IPS DF 19.7 (cell line): Measurements from ENCODE around the gene SDF4.
"Not testable (repeated sequence)": the region's sequence is repeated elsewhere in the genome, so short reads cannot be mapped to it uniquely, and the experiment has no call there.

ENCODE experiments used
- DNase-seq: peaks from one replicate; pipeline ENCODE4 v3.0.0-alpha.2; 2013; ENCODE audit warnings: low read depth, low spot score

Gene SDF4

DNA sequence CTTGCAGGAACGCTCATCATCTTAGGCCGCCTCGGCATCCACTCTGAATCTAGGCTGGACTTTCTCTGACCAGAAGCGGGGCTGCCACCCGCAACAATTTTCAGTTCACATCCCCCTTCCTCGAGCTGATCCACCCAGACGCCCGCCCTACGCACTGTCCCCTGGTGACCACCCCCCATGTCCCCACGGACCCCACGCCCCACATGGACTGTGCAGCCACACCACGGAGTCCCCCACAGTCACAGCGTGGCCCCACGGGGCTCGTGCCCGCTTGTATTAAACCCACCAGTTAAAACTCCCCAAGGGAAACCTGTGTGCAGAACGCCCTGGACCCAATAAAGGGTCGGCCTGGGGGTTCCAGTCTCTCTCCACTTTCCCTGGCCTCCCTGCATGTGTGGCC, 27.7 kb upstream of the SDF4 start:
- no peak for DNase-seq

DNA sequence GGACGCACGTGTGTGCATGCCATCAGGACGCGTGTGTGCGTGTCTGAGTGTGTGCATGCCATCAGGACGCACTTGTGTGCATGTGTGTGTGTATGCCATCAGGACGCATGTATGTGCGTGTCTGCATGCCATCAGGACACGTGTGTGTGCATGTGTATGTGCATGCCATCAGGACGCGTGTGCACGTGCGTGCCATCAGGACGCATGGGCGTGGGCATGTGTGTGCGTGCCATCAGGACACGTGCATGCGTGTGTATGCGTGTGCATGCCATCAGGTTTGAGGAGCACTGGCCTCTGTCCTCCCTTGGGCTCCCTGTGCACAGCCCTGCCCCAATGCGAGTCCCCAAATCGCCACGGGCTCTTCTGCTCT, 27.3 kb upstream of the SDF4 start:
- no peak for DNase-seq

DNA sequence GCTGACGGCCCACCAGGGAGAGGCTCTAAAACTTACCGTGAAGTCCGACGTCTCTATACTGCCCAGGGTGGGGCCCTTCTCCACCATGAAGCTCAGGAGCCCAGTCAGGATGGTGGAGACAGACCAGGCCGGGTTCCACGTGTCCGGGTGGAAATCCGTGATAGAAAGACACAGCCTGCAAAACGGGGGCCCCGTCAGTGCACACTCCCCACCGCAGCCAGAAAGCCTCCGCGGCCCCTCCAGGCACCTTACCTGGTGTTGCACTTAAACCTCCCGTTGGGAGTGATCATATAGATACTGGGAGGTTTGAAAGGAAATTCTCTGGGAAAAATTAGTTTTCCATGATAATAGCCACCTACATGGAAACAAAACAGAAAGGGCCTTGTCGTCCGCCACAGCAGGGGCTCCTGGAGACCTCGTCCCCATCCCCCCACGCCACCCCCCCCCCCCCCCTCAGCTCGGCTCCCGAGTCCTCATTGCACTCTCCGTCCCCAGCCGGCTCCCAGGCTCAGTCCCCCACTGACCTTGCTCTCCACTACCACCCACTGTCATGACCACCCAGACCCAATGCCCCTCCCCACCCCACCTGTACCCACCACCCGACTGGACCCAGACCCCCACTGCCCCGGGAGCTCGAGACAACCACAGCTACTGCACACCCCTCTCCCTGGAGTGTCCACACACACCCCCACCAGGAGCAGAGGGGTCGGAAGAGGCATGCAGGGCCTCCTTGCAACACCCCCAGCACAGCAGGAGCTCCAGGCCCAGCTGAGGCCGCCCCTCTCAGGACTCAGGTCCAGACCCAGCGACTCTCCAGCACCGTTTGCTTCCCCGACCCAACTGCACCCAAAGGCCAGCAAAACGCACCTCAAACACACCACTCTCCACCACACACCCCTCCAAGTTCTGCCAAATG, 25.4 kb upstream of the SDF4 start:
- no peak for DNase-seq

DNA sequence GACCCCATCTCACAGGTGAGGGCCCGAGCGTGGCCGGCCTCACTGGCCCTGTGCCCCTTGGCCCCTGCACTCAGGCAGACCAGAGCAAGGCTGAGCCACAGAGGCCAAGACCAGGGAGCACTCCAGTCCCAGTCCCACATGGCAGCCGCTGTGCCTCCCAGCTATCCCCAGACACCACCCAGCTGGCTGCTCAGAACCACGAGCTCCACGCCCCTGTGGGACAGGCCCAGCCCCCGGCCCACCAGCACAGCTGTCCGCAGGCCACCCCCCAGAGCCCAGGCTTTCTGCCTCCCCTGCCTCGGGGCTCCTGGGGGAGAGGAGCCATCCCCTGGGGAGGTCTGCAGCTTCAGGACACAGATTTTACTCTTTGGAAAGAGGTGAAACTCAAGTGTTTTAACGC, 23.8 kb upstream of the SDF4 start:
- no peak for DNase-seq

DNA sequence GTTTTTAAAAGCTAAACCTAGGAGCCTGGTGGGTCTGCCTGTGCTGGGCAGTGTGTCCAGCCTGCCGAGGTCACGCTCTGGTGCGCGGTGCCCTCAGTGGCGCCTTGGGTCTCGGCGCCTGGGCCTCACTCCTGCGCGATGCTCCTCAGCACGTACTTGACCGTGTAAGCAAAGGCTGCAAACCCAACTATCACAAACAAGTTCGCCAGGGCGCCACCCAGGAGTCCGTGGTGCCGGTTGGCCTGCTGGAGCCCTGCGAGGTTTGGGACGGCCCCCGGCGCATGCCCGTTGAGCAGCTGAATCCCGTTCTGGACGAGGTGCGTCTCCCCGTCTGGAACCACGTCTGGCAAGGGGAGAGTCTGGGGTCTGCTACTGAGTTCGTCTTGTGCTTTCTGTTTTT, 23.3 kb upstream of the SDF4 start:
- no peak for DNase-seq

DNA sequence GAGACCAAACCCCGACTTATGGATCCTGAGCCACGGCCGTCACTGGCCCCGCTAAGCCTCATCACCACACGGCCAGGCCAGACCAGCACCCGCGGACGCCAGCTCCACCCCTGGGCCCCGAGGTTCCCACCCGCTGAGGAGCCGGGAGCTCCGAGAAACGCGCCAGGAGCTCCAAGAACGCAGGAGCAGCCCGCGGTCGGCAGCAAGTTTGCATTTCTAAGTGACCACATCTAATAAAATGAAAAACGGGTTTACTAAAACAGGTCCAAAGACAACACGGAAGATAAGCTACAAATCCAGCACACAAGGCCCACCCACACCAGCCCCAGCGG, 22.8 kb upstream of the SDF4 start:
- no peak for DNase-seq

DNA sequence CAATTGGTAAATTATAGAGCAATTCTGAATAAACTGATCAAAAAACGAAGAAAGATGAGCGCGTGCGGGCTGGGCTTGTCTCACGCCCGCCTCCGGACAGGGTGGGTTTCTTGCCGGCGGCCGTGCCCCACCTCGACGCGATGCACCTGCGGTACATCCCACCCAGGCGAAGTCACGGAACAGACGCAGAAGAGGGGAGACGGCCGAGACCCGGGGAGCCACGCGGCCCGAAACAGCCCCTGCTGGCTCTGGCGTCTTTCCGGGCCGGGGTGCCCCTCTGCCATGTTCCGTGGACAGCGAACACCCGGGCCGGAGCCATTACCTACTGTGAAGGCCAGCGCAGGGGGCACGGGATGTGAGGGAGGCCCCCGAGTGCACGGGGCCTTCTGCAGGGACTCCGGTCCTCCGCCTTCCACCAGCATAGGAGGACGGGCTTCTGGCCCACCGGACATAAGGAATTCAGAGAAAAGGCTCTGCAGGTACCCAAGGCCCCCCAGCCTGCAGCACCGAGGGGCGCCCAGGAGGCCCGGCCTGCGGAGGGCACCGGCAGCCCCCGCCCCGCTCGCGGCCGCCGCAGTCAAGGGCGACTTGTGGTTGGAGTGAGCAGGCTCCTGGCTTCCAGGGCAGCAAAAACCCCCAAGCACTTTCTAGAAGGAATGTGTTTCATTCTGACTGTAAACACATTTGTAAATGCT, 22.3 kb upstream of the SDF4 start:
- DNase-seq = no peak

DNA sequence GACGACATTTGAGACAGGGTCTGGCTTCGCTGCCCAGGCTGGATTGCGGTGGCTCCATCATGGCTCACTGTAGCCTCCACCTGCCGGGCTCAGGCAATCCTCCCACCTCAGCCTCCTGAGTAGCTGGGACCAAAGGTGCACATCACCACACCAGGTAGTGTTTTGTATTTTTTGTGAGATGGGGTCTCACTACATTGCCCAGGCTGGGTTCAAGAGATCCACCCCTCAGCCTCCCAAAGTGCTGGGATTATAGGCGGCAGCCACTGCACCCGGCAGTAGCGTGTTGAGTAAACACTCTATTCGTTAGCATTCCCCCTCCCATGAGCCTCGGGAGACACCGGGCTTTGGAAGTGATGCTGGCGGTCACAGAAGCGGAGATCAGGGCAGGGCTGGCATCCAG, 21.5 kb upstream of the SDF4 start:
- no peak for DNase-seq

DNA sequence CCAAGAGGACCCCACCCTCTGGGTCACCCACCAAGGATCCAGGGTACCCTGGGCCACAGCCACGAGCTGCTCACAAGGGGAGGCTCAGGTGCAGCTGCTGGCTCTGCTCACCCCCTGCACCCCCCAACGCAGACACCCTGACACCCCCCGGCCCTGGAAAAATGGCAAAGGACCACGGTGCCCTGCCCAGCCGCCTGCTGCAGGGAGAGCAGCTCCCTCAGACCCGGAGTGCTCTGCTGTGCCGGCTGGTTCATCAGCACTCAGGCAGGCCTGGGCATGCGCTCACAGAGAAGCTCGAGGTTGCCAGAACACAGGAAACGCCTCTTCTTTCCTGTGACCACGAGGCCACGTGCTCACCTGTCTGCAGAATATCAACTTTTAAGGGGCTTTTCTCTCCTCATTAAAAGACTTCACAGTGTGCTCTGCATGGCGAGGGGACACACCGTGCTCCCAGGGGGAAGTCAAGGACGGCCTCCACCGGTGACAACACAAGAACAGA, 19.0 kb upstream of the SDF4 start:
- no peak for DNase-seq

DNA sequence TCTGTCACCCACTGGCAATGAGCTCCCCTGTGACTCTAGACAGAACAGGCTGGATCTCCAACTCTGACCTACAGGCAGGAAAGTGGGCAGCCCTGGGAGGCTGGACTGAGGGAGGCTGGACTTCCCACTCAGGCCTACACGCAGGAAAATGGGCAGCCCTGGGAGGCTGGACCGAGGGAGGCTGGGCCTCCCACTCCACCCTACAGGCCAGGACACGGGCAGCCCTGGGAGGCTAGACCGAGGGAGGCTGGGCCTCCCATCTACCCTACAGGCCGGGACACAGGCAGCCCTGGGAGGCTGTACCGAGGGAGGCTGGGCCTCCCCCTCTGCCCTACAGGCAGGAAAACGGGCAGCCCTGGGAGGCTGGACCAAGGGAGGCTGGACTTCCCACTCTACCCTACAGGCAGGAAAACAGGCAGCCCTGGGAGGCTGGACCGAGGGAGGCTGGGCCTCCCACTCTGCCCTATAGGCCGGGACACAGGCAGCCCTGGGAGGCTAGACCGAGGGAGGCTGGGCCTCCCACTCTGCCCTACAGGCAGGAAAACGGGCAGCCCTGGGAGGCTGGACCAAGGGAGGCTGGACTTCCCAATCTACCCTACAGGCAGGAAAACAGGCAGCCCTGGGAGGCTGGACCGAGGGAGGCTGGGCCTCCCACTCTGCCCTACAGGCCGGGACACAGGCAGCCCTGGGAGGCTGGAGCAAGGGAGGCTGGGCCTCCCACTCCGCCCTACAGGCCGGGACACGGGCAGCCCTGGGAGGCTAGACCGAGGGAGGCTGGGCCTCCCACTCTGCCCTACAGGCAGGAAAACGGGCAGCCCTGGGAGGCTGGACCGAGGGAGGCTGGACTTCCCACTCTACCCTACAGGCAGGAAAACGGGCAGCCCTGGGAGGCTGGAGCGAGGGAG, 16.5 kb upstream of the SDF4 start:
- DNase-seq = not testable (repeated sequence)

DNA sequence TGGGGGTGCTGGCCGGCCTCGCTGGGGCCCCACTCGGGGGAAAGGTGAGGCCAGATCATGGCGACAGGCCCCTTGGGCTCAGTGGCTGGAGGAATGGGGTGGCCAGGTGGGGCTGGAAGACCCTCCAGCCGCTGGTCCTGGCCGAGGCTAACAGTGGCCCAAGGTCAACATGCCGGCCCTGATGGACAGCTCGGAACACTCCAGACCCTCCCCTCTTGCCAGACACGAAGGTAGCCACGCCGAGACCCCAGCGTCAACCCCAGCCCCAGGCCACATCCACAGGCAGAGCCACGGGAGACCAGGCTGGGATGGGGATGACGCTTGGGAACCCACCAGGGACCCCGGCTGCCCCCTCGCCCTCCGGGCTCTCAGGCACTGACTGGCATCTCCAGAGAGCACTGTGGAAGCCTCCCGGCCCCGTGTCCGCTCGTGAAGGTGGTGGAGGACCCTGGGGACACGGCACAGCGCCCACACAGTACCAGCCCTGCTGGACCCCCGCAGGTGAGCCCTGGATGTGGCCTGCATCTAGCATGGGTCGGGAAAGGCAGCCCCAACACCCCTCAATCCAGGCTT, 15.6 kb upstream of the SDF4 start:
- no peak for DNase-seq

DNA sequence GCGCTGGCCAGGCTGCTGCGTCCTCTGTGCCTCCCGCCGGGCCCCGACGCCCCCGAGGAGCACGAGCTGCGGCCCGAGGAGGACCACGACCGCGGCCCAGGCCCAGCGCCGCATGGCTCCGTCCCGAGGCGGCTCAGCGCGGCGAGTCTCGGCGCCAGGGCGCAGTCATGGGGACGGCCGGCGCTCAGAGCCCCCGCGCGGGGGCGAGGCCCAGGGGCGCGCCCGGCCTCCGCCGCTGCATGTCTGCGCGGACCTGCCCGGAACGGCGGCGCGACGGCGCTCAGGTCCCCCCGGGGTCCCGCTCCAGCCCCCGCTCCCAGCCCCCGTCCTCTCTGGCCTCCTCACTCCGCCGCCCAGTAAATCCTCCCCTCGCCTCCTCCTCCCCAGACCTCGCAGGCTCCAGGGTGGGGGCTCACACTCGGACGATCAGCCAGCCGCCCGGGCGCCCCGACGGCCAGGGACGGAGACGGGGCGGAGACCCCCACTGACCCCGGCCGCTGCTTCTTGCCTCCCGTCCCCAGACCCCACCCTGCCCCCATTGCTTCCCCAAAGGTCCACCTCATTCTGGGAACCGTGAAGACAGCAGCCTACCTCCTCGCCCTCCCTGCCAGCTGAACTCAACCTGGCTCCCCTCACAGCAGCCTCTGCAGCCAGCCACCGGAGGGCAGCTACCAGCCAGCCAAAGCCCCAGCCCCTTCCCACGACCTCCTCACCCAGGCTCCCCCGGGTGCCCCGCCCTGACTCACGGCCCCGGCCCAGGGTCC, 15.0 kb upstream of the SDF4 start, which contains the start of gene C1QTNF12:
C1QTNF12 (minus strand) TSS at position 146 of the 764 bp plus-strand sequence; CDS start at position 114, 32 bp downstream.
- no peak for DNase-seq

DNA sequence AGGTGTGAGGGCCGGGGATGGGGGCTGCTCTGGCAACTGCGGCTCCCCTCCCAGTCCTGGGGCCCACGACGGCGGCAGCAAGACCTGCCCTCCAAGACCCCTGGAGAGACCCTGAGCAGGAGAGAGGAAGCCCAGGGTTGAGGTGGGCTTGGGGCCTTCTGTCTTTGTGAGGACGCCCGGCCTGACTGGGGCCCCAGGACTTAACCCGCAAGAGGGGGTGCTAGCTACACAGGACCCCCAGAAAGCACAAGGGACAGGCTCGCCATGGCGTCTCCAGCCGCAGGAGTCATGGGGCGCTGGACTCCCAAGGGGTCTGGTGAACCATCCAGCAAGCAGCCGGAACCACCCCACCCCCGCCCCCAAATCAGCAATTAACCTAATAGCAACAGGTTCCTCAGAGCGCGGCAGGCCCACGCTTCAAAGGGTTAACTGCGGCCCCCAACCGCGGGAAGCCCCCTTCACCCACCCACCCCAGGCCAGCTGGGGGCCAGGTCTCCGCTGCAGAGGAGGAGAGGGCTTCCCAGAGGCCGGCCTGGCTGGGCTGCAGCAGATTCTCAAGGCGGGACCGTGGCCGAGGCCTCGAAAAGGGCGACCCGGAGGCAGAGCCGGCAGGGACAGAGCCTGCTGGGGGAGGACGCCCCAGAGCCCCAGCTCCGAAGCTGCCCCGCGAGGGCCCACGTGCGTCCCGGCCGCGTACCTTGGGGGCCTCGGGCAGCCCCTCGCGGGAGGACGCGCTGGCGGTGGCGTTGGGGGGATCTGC, 14.2 kb upstream of the SDF4 start:
- DNase-seq = no peak

DNA sequence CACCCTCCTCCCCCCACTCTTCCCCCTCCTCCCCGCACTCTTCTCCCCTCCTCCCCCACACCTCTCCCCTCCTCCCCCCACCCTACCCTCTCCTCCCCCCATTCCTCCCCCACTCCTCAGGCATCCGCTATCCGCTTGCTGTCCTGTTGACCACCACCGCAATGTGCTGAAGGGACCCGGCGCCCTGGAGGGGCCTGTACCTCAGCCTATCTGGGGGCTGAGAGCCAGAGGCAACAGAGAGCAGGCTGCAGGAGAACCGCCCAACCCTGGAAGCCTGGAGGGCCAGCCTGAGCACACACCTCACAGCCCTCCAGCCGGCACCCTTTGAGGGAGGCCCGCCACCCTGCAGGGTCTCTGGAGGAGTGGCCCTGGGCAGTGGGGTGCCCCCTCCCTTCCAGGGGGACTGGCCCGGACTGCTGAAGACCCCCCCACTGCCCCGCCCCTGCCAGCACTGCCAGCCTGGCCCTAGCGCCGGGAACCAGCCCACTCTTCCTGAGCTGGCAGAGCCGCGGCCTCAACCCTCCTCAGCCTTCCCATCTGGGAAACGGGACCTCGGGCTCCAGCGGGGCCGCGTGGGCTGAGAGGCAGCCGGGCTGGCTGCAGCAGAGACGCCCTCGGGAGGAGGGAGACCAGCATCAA, 13.5 kb upstream of the SDF4 start:
- DNase-seq = no peak

DNA sequence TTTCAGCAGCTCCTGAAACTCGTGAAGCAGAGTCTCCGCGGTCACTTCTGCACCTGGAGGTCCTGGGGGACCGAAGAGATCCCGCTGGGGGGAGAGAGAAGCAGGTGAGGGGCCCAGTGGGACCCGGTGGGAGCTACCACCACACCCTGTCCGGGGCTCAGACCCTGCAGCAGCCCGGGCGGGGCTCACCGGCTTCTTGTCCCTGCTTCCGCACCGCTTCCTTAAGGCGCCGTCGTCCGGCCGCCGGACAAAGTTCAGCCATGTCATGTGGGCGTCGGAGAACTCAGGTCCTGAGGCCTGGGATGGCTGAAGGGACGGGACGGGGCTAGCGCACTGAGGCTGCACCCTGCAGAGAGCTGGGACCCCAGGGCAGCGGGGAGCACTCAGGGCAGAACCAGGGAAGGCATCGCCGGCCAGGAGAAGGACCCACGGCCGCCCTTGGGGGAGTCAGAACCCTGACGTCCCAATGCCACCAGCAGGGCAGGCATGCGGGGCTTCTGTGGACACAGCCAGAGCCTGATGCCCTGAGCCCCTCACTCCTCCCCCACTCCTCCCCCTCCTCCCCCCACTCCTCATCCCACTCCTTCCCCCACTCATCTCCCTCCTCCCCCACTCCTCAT, 12.5 kb upstream of the SDF4 start:
- DNase-seq = no peak

DNA sequence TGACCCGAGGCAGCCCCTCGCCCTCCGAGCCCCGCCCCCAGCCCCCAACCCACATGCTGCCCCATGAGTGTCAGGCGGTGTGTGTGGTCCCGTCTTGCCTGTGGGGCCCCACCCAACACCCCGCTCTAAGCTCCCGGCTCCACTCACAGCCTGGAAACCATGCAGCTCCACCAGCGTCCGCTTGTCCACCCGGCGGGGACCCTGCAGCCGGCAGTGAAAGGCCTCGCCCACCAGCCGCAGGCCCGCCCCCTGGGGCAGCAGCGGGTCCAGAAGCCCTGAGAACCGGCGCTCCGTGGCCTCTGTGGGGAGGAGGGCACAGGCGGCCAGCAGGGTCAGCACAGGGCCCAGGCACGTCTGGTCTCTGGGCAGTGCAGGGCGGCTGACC, 12.0 kb upstream of the SDF4 start:
- no peak for DNase-seq

DNA sequence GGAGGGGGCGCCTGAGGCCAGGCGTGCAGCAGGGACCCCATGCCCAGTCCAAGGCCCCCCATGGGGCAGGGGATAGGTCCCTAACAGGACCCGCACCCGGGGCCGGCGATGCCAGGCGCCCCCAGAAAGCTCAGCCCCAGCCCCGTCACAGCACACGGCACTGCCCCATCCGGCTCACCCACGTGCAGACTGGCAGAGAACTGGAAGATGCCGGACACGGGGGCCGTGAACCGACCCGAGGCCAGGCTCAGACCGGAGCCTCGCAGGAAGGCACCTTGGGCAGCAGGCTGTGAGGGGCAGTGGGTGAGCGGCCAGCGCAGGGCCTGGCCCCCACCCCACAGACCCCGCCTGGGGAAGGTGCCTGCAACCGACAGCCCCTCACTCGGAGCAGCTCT, 11.5 kb upstream of the SDF4 start:
- no peak for DNase-seq

DNA sequence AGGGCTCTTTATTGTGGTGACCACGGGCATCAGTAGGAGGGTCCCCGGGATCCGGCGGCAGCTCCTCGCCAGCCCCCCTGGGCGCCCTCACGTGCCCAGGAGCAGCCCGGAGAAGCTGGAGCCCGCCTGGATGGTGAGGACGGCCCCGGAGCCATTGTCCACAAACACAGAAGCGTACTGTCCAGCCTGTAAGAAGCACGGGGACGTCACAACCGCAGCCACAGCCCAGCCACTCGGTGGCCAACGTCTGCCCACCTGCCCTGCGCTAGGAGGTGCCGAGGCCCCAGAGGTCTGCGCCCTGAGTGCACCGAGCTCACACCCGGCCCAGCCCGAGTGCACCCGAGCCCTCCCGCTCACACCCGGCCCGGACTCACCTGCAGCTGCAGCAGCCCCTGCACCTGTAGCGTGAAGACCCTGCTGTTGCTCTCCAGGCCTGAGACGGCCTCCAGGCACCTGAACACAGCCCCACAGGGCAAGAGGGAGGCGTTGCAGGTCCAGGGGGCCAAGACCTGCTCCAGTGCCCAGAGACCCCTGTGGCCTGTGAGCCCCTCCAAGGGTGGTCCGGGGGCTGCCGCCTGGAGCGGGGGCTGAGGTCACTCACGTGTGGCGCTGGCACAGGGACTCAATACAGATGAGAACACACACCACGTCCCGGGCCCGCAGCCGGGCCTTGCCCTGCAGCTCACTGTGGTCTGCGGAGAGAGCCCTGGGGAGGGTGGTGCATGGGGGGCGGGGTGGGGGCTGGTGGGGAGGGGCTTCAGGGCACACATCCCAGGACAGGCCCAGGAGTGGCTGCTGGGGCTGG, 10.9 kb upstream of the SDF4 start:
- no peak for DNase-seq
